Panc1 (cell line): Measurements from ENCODE around the gene CYSTM1.

ENCODE experiments used
- CTCF ChIP-seq: fragments of 450-650 bp; IDR thresholded peaks from 2 replicates; pipeline ENCODE4 v1.5.1; 2017; ENCODE audit warnings: mild to moderate bottlenecking
- POLR2AphosphoS5 ChIP-seq: IDR thresholded peaks from 2 replicates; pipeline ENCODE4 v1.6.1; 2012; ENCODE audit warnings: mild to moderate bottlenecking, low read depth, low read length, moderate library complexity
- REST ChIP-seq, 2 experiments: IDR thresholded peaks; 2 replicates each; pipeline ENCODE4 v1.6.1; 2011 to 2012; ENCODE audit warnings: low read depth in 2 of 2, control low read depth in 1 of 2, low read length in 1 of 2, mild to moderate bottlenecking in 1 of 2, moderate library complexity in 1 of 2; ENCODE audit not compliant: insufficient read depth in 1 of 2
- SIN3A ChIP-seq: IDR thresholded peaks from 2 replicates; pipeline ENCODE4 v1.6.1; 2012; ENCODE audit warnings: low read depth, mild to moderate bottlenecking, low read length, moderate library complexity, borderline replicate concordance; ENCODE audit not compliant: insufficient read depth
- TCF7L2 ChIP-seq: IDR thresholded peaks from 2 replicates; pipeline ENCODE4 v1.6.1; 2011; ENCODE audit warnings: mild to moderate bottlenecking, low read depth, low read length, inconsistent platforms

- TF ChIP-seq CTCF (no peak; the same call in 1 of the 2 replicates), POLR2AphosphoS5 (no peak), REST (IDR thresholded peaks at IDR 0.05; ENCODE audit: insufficient read depth in 1 of 2, low read depth in 2 of 2, low read length in 1 of 2) (no peak), SIN3A (no peak), TCF7L2 (no peak)
These were observed 52.1 kb downstream of the CYSTM1 start for GRCh38 chr5:140227046-140227445.
